ENCODE data around the gene OLIG1.

OLIG1 gene

DNA sequence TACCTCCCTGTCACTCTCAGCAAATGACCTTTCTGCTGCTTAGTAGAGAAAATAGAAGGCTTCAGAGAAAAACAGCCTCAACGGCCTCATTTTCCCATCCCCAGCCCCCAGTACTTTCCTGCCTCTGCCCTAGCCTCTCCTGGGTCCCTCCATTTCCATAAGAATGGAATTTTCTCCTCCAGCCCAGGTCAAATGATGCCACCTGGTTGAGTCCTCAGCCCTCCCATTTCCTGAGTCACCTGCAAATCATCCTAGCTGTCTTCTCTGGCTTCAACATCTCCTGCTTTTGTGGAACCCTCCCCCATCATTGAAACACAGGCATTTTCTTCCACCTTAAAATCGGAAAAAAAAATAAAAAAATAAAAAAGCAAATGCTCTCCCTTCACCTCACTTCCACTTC, 35.1 kb downstream of the OLIG1 start:
- DNase-seq: no peak

DNA sequence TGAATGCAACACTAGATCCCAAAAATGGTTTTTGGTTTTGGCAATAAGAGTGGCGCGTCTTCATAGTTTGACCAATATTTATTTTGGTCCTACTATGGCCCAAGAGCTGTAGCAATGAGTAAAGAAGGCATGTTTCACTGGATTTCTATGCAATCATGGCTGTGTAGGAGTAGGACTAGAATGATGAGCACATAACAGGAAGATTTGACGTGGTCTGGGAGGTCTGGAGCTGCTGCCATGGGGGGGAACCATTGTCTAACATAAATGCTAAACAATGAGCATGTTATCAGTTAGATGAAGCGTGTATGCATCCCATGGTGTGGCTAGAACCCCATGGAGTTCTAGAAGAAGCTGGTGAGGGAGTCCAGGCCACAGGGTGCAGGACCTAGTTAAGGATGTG, 38.3 kb downstream of the OLIG1 start:
- no peak for DNase-seq

DNA sequence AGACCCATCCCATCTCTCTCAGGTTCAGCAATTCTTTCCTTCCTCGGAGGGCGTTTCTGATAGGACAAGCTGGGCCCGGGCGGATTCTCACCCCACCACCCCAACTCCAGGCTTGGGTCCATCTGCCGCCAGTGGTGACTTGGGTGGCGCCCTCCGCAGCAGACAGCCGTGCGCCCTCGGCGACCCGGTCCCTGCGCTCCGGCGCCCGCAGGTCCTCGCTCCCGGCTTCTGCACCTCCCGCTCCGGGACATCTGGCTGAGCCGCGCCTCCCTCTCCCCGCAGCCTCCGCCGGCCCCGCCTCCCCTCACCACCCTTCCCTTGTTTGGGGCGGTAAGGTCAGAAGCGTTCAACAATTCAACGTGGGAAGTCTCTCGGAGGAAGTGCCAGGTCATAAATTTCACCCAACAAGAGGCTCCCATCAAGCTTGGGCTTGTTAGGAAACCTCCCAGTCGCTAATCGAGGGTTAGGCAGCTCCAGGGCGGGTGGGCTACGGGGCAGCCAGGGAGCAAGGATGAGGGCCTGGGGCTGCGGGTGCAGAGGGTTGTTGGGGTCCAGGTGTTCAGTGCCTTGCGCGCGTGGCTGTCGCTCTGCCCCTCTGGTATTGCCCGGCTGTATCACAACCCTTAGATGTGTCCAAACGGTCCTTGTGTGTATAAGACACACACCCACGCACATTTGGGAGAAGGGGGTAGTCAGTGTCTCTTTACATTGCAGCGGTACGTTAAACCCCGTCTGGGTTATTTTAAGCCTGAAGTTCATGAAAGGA, 39.8 kb downstream of the OLIG1 start:
- no peak for DNase-seq

DNA sequence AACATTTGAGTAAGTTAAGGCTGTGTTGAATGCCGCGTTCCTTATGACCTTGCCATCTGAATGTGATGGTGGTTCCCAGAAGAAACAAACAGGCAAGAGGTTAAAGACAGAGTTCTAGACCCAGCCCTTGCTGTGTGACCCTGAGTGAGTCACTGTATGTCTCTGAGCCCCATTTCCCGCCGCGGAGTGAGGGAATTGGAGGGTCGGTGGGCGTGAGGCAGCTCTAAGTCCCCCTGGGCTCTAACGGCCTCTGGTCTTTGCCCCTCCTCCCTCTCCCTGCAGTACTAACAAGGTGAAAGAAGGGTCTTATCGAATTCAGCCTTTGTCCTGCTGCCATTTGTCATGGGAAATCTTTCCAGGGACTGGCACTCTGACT, 40.4 kb downstream of the OLIG1 start:
- no peak for DNase-seq

DNA sequence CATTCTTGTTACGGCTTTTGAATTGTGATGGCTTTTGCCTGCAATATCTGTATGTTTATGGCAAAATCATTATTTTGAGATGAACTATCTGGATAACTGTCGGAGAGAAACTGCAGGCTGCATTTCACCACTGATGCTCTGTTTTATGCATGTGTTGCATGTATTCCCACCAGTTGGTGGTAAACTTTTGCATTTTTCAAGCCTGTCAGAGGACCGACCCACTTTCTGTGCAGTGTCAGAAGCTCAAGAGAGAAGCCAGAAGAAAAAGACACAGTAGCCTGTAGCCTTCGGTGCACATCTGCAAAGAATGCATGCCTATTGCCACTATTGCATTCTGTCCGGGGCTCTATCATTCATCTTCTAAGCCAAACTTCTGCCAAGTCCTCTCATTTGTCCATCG, 41.6 kb downstream of the OLIG1 start:
- no peak for DNase-seq

DNA sequence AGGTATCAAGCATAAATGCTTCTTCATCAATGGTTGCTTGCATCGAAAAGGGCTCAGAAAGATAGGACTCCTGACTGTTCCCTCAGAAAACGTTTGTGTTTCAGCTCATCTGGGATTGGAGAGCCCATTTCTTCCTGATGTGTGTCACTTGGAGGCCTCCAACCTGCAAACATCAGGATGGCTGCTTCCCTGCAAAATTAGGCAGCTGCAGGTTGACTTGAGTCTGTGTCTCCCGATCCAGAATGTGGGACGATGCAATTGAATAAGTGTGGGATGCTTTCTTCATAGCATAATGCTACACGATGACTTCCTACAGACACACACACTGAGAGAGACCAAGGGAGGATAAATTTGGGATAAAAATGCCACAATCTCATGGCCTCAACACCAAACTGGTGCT, 42.2 kb downstream of the OLIG1 start:
- no peak for DNase-seq

DNA sequence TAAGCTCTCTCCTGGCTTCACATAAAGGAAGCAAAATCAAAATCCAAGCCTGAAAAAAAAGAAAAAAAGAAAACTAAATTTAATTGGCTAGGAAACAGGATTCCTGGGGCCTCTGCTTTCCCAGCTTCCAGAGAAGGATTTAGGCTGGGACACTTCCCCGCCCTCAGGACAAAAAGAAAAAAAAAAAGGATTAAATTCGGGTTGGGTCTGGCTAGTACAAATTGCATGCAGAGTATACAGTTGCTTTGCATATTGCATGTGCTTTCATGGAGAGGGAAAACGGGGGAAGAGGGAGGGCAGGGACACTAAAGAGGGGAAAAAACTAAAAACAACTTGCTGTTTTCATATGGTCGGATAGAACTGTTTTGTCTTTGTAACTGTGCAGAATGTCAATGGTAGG, 42.7 kb downstream of the OLIG1 start:
- DNase-seq: no peak

DNA sequence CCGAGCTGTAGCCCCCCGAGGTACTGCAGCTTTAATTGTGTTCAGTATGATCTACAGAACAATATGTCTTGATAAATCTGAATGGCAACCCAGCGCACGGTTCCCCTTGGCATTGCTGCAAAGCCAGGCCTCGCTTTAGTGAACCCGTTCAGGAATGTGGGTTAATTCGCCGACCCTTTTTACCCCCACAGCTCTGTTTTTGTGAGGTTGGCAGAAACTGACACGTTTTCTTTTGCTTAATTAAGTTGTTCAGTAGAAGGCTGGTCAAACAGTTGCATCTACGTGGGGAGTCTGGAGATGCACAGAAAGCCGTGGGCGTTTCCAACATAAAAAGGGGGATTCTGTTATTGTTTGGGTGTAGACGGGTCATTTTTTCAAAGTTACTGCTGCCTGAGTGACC, 43.2 kb downstream of the OLIG1 start:
- DNase-seq: no peak

DNA sequence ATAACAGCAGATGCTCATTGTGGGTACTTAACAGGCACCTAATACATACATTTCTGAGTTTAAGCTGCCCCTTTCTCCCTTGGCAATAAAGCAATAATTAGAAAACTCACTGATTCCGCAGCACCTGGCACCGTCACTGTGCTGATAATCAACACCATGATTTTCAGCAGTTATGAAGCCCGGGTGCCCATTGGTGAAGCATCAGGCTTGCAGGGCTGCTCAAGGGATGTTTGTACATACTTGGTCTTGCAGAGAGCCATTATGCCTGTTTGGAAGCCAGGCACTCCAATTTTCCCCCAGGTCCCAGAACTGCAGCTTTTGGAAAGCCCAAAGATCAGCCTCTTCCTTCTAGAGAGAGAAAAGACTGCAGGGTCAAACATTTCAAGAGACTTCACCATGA, 44.3 kb downstream of the OLIG1 start:
- DNase-seq: no peak

DNA sequence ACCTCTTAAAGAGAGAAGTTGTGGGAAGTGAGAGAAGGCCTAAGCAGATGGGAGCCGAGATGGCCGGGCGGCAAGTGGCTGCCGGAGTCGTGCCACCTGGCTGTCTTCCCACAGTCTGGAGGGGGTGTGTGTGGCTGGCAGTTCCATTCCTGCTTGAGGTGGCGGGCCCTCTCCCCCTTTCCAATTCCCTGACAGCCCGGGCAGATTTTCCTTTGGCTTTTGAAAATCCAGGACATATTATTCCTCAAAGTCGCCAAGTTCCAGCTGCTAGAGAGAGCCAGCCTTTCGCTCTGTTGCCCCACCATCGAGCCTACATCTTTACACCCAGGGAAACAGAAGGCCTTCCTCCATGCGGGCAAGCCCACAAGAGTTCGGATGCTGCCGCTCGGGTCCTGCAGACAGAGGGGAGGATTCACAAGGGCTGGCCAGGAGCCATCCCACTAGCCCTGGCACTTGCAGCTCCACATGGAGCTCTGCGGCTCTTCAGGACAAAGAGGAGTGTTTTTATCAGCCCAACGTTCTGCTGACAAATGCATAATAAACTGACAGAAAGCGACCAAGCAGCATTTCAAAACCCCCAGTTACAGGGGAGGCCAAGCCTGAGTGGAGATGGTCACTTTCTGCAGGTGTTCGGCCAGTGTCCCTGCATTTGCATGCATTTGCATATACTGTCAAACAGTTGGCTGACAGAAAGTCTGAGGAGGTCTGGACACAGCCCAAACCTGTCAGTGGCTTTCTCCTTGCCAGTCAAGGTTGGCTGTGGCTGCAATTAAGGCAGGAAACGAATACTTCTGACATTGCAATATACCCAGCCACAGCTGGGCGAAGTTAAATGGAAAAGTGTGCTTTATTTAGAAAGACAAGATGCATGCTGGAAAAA, 45.9 kb downstream of the OLIG1 start:
- DNase-seq: no peak

DNA sequence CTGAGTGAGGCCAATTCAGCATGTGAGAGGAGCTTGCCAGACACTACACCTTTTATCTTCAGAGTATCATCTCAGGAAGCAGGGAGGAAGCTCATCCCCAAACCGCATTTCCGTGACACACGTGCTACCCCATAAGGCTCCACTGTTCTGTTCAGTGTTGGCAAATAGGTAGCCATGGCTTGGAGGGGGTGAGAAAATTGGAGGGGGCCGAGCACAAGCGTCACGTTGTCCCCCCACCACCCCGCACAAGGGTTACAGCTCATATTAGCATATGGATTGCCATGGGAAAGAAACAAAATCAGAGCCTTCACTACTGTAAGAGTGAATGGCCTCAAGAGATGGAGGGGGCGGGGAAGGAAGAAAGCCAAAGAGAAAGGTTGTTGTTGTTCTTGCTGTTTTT, 46.7 kb downstream of the OLIG1 start:
- no peak for DNase-seq

DNA sequence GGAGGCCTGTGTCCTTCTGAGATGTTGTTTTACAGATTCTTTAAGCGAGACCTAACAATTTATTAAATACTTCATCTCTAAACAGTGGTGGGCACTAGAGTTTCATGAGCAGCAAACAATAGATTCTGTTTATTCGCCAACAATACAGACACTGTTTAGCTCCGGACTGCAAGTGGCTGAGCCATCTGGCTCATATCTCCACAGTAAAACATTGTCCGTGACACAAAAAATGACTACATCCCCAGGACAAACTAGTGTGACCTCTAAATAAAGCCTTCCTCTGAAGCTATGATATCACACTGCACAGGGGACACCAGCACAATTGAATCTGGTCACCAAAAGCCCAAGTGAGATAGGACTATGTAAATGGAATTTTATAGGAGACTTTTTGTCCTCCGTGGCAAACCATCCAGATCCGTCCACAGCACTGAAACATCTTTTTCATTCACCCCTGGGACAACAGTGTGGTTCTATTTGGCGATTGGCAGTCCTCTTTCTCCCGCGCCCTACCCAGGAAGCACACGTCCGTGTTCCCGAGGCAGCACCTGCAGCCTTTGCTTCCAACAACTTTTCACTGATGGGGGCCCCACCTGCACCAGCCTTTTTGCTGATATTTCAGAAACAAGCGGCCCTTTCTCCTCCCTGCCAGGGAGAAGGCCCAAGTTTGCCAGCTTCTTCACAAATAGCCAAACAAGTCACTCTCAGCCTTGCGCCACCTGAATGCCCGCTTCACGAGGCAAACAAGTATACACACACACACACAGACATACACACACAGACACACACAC, 47.4 kb downstream of the OLIG1 start:
- no peak for DNase-seq
